HEK293 (cell line): Measurements from ENCODE around the gene PI4KA.
A peak's percentile ranks its signal among the peaks of the same experiment; 100 is the strongest.

ENCODE experiments used
- CTCF ChIA-PET: fragments of 350-600 bp; formaldehyde crosslinking; extraction: SDS; loops from one replicate; lab custom pipeline; 2021; ENCODE audit warnings: antibody characterized with exemption; lab: Yijun Ruan, JAX
- POLR2A ChIA-PET: fragments of 300-600 bp; formaldehyde crosslinking; extraction: SDS; loops from one replicate; lab custom pipeline; 2020; ENCODE audit warnings: antibody characterized with exemption, inconsistent platforms; lab: Yijun Ruan, JAX
- H3K27ac ChIP-seq: fragments of 200-500 bp; sonication (Bioruptor generic); 2 replicates; pipeline ENCODE4 v1.5.1; 2014; ENCODE audit warnings: low read depth, low read length, control low read depth, inconsistent platforms; ENCODE audit errors: extremely low read depth
- H3K36me3 ChIP-seq, 2 experiments: fragments of 200-500 bp in 1 of 2; sonication (Bioruptor generic) in 1 of 2; 1 replicate in 1 of 2; 2 replicates in 1 of 2; pipeline ENCODE4 v1.5.1; 2014 to 2017; ENCODE audit warnings: inconsistent platforms in 2 of 2, low read length in 2 of 2; ENCODE audit not compliant: control insufficient read depth in 2 of 2, insufficient read depth in 1 of 2
- H3K4me1 ChIP-seq: fragments of 200-500 bp; sonication (Bioruptor generic); 2 replicates; pipeline ENCODE4 v1.5.1; 2014; ENCODE audit warnings: mild to moderate bottlenecking, low read length, inconsistent platforms; ENCODE audit not compliant: control insufficient read depth, insufficient read depth
- H3K4me3 ChIP-seq: 2 replicates; pipeline ENCODE4 v1.5.1; 2011; ENCODE audit warnings: low read depth, mild to moderate bottlenecking, control low read depth, low read length, moderate library complexity
- H3K9me3 ChIP-seq: fragments of 200-500 bp; sonication (Bioruptor generic); 2 replicates; pipeline ENCODE4 v1.5.1; 2014; ENCODE audit warnings: low read depth, low read length, inconsistent platforms; ENCODE audit not compliant: control insufficient read depth, insufficient read depth
- PRDM10 ChIP-seq: fragments of 450-650 bp; formaldehyde crosslinking; IDR thresholded peaks from 2 replicates; pipeline ENCODE4 v1.5.1; 2016; ENCODE audit warnings: missing biosample characterization, missing genetic modification characterization
- ZBTB11 ChIP-seq: fragments of 450-650 bp; formaldehyde crosslinking; conservative IDR thresholded peaks from 2 replicates; pipeline ENCODE4 v1.5.1; 2016; ENCODE audit warnings: low read depth, missing biosample characterization, missing genetic modification characterization
- ZBTB26 ChIP-seq: fragments of 450-650 bp; formaldehyde crosslinking; optimal IDR thresholded peaks from 2 replicates; pipeline ENCODE3; 2016; ENCODE audit warnings: missing biosample characterization, mild to moderate bottlenecking, missing genetic modification characterization
- ZNF148 ChIP-seq: fragments of 450-650 bp; formaldehyde crosslinking; IDR thresholded peaks from 2 replicates; pipeline ENCODE4 v1.5.0; 2017; ENCODE audit warnings: missing biosample characterization, missing genetic modification characterization, borderline replicate concordance
- ZNF449 ChIP-seq: fragments of 450-650 bp; formaldehyde crosslinking; IDR thresholded peaks from 2 replicates; pipeline ENCODE4 v1.5.1; 2017; ENCODE audit warnings: missing biosample characterization, mild to moderate bottlenecking, missing genetic modification characterization, moderate library complexity
- ZNF645 ChIP-seq: fragments of 450-650 bp; formaldehyde crosslinking; IDR thresholded peaks from 2 replicates; pipeline ENCODE4; 2016; ENCODE audit warnings: missing biosample characterization, missing genetic modification characterization

Gene PI4KA

GRCh38 chr22:20858615-20859416, at the start of gene PI4KA, which contains the start of gene SNAP29 (continued):
- no peak for TF ChIP-seq ZNF645 (tag by site-specific recombination)

- Histone ChIP-seq H3K36me3 (no peaks in the 10 kb centered on the region), H3K9me3 (no peaks in the 10 kb centered on the region), H3K27ac (no peak overlapping the region), H3K4me1 (no peaks in the 10 kb centered on the region), H3K4me3 (no peak overlapping the region)
- CTCF ChIA-PET, result interaction anchor here (0.5 to 3.7 kb wide), 4 partner anchors 10 to 56 kb away, joined by 4 to 17 read pairs (median 6); no protein-coding TSS in a partner anchor
- POLR2A ChIA-PET, result interaction anchor here (0.7 kb wide), 1 partner anchor 48 kb away, joined by 3 read pairs; the partner anchor contains the start of genes PI4KA and SNAP29
- TF ChIP-seq ZNF449 (tag by site-specific recombination) (no peak), ZNF148 (tag by site-specific recombination) (no peak), ZBTB26 (tag by site-specific recombination) (no peak)
Observed at GRCh38 chr22:20906387-20906767, 47.8 kb upstream of the PI4KA start.

- Histone ChIP-seq H3K9me3 (no peaks in the 10 kb centered on the region), H3K27ac (no peak overlapping the region), H3K4me3 (no peak overlapping the region), H3K36me3 (no peaks in the 10 kb centered on the region), H3K4me1 (no peaks in the 10 kb centered on the region)
- TF ChIP-seq PRDM10 (tag by site-specific recombination) (peak; percentile 19; the same call in 1 of the 2 replicates), ZBTB11 (tag by site-specific recombination) (no peak)
- CTCF ChIA-PET, result interaction anchor here (0.6 to 3.7 kb wide), 6 partner anchors 9 to 102 kb away, joined by 3 to 17 read pairs (median 4); partner anchors contain the start of gene CRKL
- POLR2A ChIA-PET, result interaction anchor here (0.7 kb wide), 1 partner anchor 47 kb away, joined by 3 read pairs; the partner anchor contains the start of genes PI4KA and SNAP29
Observed at GRCh38 chr22:20905415-20906386, 47.1 kb upstream of the PI4KA start.
